Neutrophil (primary cell): ENCODE data around the gene MYL5.

Source experiments
- H3K27ac ChIP-seq: fragments of 200-600 bp; sonication (generic); 2 replicates; pipeline ENCODE4 v1.5.1; 2016; ENCODE audit warnings: mild to moderate bottlenecking, moderate library complexity
- H3K27me3 ChIP-seq: fragments of 200-600 bp; sonication (generic); 2 replicates; pipeline ENCODE4 v1.6.0; 2016; ENCODE audit warnings: mild to moderate bottlenecking
- H3K36me3 ChIP-seq: fragments of 200-600 bp; sonication (generic); 2 replicates; pipeline ENCODE4 v1.5.1; 2017
- H3K4me1 ChIP-seq, 2 experiments: fragments of 200-600 bp in 1 of 2; sonication (generic) in 1 of 2; 1 replicate in 1 of 2; 2 replicates in 1 of 2; pipeline versions ENCODE4 v1.5.1 to v1.6.1; 2013 to 2016; ENCODE audit warnings: low read depth in 1 of 2, low read length in 1 of 2, mild to moderate bottlenecking in 1 of 2, moderate library complexity in 1 of 2; ENCODE audit not compliant: control insufficient read depth in 1 of 2, insufficient read depth in 1 of 2
- H3K4me3 ChIP-seq, 2 experiments: fragments of 200-600 bp in 1 of 2; sonication (generic) in 1 of 2; 1 replicate in 1 of 2; 2 replicates in 1 of 2; pipeline ENCODE4 v1.5.1; 2013 to 2016; ENCODE audit warnings: low read depth in 1 of 2, low read length in 1 of 2, mild to moderate bottlenecking in 1 of 2, moderate library complexity in 1 of 2
- H3K9me3 ChIP-seq: fragments of 200-600 bp; sonication (generic); 2 replicates; pipeline ENCODE4 v1.5.1; 2016
- TF ChIP-seq, protein P1 (sequence below): fragments of 200-600 bp; sonication (generic); IDR thresholded peaks from 2 replicates; pipeline ENCODE4 v1.5.1; 2016; ENCODE audit warnings: antibody characterized with exemption

Gene MYL5

DNA sequence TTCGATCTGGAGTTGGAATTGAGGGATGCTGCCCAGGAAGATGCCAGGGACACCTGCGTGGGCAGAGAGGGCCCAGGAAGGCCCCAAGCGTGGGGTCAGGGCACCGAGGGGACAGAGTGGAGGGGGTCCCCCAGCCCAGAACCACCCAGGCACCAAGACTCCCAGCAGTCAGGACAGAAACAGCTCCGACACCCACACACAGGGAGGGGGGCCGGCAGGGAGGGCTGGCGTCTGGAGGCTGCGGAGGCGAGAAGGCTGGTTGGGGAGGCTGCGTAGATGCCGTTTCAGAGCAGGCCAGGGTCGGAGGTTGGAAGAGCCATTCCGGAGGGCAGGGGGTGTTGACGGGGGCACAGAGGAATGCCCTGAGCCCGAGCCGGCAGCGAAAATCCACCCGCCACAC lies 23.9 kb upstream of the MYL5 start:
- Histone ChIP-seq H3K36me3 (no peaks in the 10 kb centered on the region), H3K9me3 (no peaks in the 10 kb centered on the region), H3K4me3 (no peak overlapping the region), H3K27ac (no peak overlapping the region), H3K4me1 (no peaks in the 10 kb centered on the region), H3K27me3 (peaks cover 63% of the 10 kb centered on the region)
- TF ChIP-seq, protein P1, sequence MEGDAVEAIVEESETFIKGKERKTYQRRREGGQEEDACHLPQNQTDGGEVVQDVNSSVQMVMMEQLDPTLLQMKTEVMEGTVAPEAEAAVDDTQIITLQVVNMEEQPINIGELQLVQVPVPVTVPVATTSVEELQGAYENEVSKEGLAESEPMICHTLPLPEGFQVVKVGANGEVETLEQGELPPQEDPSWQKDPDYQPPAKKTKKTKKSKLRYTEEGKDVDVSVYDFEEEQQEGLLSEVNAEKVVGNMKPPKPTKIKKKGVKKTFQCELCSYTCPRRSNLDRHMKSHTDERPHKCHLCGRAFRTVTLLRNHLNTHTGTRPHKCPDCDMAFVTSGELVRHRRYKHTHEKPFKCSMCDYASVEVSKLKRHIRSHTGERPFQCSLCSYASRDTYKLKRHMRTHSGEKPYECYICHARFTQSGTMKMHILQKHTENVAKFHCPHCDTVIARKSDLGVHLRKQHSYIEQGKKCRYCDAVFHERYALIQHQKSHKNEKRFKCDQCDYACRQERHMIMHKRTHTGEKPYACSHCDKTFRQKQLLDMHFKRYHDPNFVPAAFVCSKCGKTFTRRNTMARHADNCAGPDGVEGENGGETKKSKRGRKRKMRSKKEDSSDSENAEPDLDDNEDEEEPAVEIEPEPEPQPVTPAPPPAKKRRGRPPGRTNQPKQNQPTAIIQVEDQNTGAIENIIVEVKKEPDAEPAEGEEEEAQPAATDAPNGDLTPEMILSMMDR = no peak

DNA sequence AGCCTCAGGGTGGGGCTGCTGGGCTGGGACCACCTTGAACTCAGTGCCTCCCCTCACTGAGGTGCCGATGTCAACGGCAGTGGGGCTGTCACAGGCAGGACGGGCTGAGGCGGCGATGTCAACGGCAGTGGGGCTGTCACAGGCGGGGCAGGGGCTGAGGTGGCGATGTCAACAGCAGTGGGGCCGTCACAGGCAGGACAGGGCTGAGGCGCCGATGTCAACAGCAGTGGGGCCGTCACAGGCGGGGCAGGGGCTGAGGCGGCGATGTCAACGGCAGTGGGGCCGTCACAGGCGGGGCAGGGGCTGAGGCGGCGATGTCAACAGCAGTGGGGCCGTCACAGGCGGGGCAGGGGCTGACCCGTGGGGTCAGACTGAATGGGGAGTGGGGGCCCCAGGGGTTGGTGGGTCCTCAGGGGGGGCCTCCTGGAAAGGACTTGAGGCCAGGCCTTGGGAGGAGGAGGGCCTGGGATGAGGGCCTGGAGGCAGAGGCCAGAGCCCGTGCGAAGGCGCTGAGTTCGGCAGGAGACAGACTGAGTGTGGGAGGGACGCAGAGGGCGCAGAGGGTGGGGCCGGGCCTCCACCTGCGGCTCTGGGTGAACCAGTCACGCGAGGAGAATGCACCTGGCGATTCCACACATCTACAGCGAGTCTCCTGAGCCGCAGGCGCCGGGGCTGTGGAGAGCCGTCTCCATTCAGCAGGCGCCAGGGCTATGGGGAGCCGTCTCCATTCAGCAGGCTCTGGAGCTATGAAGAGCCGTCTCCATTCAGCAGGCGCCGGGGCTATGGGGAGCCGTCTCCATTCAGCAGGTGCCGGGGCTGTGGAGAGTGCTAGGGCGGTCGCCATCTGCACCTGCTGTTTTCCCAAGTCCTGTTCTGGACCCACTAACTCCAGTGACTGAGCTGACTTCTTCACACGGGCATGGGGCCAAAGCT lies 23.1 kb upstream of the MYL5 start:
- Histone ChIP-seq H3K36me3 (no peaks in the 10 kb centered on the region), H3K9me3 (no peaks in the 10 kb centered on the region), H3K27ac (no peak overlapping the region), H3K4me3 (no peak overlapping the region), H3K27me3 (peaks cover 55% of the 10 kb centered on the region), H3K4me1 (no peaks in the 10 kb centered on the region)
- TF ChIP-seq, protein P1 = no peak

DNA sequence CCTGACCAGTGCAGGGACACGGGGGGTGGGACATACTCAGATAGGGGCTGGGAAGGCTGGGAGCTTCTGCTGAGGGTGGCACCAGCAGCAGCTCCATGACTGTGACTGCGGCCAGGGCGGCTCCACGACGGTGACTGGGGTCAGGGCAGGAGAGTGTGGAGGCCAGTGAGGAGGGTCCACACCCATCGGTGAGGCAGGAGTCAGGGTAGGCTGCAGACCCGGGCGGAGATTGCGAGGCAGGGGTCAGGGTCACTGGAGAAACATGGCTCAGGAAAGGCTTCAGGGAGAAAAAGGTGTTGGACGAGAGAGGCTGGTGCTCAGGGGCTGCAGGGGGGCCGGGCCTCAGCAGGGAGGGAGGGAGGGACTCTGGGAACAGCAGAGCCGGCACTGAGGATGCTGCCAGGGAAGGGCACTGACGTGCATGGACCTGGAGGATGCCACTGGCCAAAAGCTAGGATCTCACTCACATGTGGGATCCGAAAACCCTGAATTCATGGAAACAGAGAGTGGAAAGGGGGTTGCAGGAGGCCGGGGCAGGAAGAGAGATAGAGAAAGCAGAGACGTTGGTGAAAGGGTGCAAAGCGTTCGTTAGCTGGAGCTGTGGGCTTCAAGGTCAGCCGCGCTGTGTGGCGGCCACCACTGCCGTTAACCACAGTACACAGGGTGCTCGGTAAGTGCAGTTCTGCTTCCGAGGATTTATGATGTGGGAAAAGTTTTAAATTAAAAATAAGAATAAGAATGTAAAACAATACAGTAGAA lies 22.3 kb upstream of the MYL5 start:
- peaks cover 47% of the 10 kb centered on the region for H3K27me3 ChIP-seq
- no peaks in the 10 kb centered on the region for H3K36me3 ChIP-seq
- no peaks in the 10 kb centered on the region for H3K4me1 ChIP-seq
- no peak overlapping the region for H3K4me3 ChIP-seq
- H3K9me3 ChIP-seq = no peaks in the 10 kb centered on the region
- TF ChIP-seq, protein P1 = no peak
- no peak overlapping the region for H3K27ac ChIP-seq

DNA sequence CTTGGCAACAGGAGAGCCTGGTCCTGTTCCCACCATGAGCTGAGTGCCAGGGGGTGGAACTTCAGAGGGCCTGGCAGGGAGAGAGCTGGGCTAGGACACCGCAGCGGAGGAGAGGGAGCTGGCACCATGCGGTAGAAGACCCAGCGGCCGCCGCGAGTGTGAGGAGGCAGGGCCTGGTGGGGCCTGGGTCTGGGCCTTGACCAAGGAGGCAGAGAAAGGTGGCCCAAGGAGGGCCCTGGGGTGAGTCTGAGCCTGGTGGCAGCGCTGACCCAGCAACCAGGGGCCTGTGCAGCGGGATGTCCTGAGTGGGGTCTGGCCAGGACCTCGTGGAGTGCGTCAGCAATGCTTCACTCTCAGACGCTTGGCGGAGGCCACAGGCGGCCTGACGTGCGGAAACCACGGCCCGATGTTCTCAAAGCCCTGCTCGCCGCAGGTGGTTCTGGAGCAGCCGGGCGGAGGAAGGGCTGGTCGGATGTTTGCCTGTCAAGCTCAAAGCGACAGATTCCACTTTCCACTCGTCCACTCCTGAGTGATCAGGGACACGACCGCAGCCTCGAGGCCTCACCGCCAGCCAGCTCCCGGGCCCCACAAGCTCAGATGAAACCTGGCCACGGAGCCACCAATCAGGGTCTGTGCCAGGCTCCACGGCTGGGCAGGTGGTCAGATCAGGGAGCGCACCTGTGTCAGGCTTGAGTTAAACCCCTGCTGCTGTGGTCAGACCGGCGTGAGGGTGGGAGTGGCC lies 21.1 kb upstream of the MYL5 start:
- Histone ChIP-seq H3K9me3 (no peaks in the 10 kb centered on the region), H3K36me3 (no peaks in the 10 kb centered on the region), H3K4me3 (no peak overlapping the region), H3K27me3 (peaks cover 41% of the 10 kb centered on the region), H3K27ac (no peak overlapping the region), H3K4me1 (no peaks in the 10 kb centered on the region)
- TF ChIP-seq, protein P1 = no peak

DNA sequence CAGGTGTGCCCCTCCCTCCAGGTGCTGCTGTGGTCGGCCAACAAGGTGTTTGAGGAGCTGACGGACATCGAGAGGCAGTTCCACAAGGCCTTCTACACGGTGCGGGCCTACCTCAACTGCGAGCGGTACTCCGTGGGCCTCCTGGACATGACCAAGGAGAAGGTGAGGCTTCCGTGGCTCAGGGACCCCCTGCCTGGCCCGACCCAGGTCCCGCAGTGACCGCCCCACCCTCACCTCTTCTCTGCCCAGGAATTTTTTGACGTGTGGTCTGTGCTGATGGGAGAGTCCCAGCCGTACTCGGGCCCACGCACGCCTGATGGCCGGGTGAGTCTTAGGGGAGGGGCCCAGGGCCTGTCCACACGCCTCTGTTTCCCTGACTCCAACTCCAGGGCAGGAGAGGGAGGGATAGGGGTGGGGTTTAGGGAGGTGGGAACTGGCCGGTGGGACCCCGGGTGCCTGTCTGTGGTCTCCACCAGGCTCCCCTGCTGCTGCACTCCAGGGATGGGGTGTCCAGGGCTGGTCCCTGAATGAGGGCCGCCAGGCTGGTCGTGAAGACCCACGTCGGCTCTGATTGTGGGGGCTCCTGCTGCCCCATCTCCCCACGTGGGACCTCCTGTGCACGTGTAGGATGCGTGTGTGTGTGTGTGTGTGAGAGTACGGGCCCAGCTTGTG lies 20.4 kb upstream of the MYL5 start:
- no peaks in the 10 kb centered on the region for H3K9me3 ChIP-seq
- peaks cover 34% of the 10 kb centered on the region for H3K27me3 ChIP-seq
- H3K36me3 ChIP-seq = no peaks in the 10 kb centered on the region
- H3K27ac ChIP-seq = no peak overlapping the region
- H3K4me1 ChIP-seq = no peaks in the 10 kb centered on the region
- H3K4me3 ChIP-seq = no peak overlapping the region
- TF ChIP-seq, protein P1 = no peak
